H1 (cell line): Measurements from ENCODE around the gene NOVA1. TPM values are rescaled to one million over a fixed set of nuclear protein-coding genes. Genes with fewer than 3 reads are reported as not detected.

ENCODE experiments used
- ASH2L ChIP-seq: fragments of 200-600, 300-600 bp; sonication (generic); IDR thresholded peaks from one replicate; pipeline ENCODE4 v1.7.1; 2017; ENCODE audit warnings: low read length
- BACH1 ChIP-seq: IDR thresholded peaks from 2 replicates; pipeline ENCODE4 v1.6.1; 2012; ENCODE audit warnings: low read length, improper control_type of control experiment
- CREB1 ChIP-seq: IDR thresholded peaks from 2 replicates; pipeline ENCODE4 v1.6.1; 2012; ENCODE audit warnings: inconsistent platforms
- EZH2 ChIP-seq: fragments of 200-600 bp; sonication (generic); IDR thresholded peaks from 2 replicates; pipeline ENCODE4 v1.7.1; 2012; ENCODE audit warnings: low read depth, mild to moderate bottlenecking, moderate library complexity, low read length, inconsistent platforms; ENCODE audit not compliant: severe bottlenecking
- KDM4A ChIP-seq: IDR thresholded peaks from one replicate; pipeline ENCODE4 v1.7.1; 2012; ENCODE audit warnings: low read depth, mild to moderate bottlenecking, moderate library complexity, low read length, inconsistent platforms; ENCODE audit not compliant: severe bottlenecking
- PHF8 ChIP-seq: fragments of 200-600 bp; sonication (generic); conservative IDR thresholded peaks from 2 replicates; pipeline ENCODE4 v1.7.1; 2012; ENCODE audit warnings: low read depth, mild to moderate bottlenecking, inconsistent platforms, low read length, moderate library complexity
- POLR2AphosphoS5 ChIP-seq: IDR thresholded peaks from 2 replicates; pipeline ENCODE4 v1.6.1; 2011; ENCODE audit warnings: low read depth, low read length
- SAP30 ChIP-seq: fragments of 300-600 bp; sonication (generic); IDR thresholded peaks from 2 replicates; pipeline ENCODE4 v1.7.1; 2012; ENCODE audit warnings: low read length, moderate library complexity, mild to moderate bottlenecking, inconsistent platforms; ENCODE audit not compliant: insufficient read depth, insufficient replicate concordance
- TAF1 ChIP-seq: IDR thresholded peaks from 2 replicates; pipeline ENCODE4 v1.6.1; 2011; ENCODE audit warnings: mild to moderate bottlenecking, low read depth, low read length
- polyA plus RNA-seq, 7 experiments: library from polyadenylated mRNA; depleted of rRNA in 3 of 7; stranded (reverse) in 5 of 7; unstranded in 2 of 7; fragments of >200 nt in 5 of 7; fragments of 200-250 nt in 2 of 7; gene quantifications; 1 replicate in 5 of 7; 2 replicates in 1 of 7; 4 replicates in 1 of 7; pipeline versions ENCODE4 v1.2.1 to v1.2.3, GENCODE V29; 2011 to 2013; ENCODE audit warnings: missing spikeins in 2 of 7, mixed read lengths in 2 of 7
- total RNA-seq: library from RNA; stranded (reverse); fragmentation: NEBNext Ultra II Directional; extraction: Animal tissue kit (Norgen Biotek cat#: 25700); gene quantifications from 2 replicates; pipeline ENCODE4 v1.2.1, GENCODE V29; 2021

Gene NOVA1
- total and polyA plus RNA-seq, 2 of the 8 experiments (the other 6 are each of a cell fraction or from before 2014, with no cell fraction given), result 6.8 to 12.7 TPM

- no peak for TF ChIP-seq CREB1
- no peak for TF ChIP-seq EZH2
- peak; percentile 38 for TF ChIP-seq TAF1
- peak; percentile 76 for TF ChIP-seq SAP30
- peak; percentile 70; the same call in 1 of the 2 replicates for TF ChIP-seq POLR2AphosphoS5
- TF ChIP-seq KDM4A, result peak; percentile 30
- no peak for TF ChIP-seq BACH1
- TF ChIP-seq ASH2L, result peak; percentile 80
- peak; percentile 49 for TF ChIP-seq PHF8
Measured at GRCh38 chr14:26597589-26598080, at the start of gene NOVA1 (continued).
